ENCODE results near the gene AARS1.
"Not testable (repeated sequence)": the region's sequence is repeated elsewhere in the genome, so short reads cannot be mapped to it uniquely, and the experiment has no call there.

Gene AARS1

GRCh38 chr16:70223971-70224513 is 65.3 kb downstream of the AARS1 start:
- not testable (repeated sequence) for DNase-seq (ENCODE audit: low spot score); H3K4me3 ChIP-seq; H3K27ac ChIP-seq

GRCh38 chr16:70223216-70223615 is 66.1 kb downstream of the AARS1 start:
- not testable (repeated sequence) for H3K4me3 ChIP-seq; H3K27ac ChIP-seq; DNase-seq (ENCODE audit: low spot score)

GRCh38 chr16:70222574-70222973 is 66.7 kb downstream of the AARS1 start:
- not testable (repeated sequence) for H3K4me3 ChIP-seq; H3K27ac ChIP-seq; DNase-seq (ENCODE audit: low spot score)

DNA sequence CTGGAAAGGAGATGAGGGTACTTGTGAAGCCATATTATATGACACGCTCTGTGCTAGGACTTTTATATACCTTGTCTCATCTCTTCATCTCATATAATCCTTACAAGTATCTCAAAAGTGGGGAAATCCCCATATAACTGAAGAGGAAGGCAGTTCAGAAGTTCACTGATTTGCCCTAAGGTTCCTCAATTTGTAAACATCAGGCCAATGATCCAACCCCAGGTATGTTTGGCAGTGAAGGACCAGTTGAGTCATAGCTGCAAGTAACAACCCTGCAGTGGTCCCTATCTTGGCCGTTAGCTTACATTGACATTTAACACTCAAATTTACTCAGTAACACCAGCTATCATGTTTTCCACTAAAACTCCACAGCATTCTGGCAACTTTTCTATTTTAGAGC is 70.7 kb downstream of the AARS1 start:
- not testable (repeated sequence) for DNase-seq (ENCODE audit: low spot score); H3K4me3 ChIP-seq; H3K27ac ChIP-seq

- H3K4me3 ChIP-seq; H3K27ac ChIP-seq; DNase-seq (ENCODE audit: low spot score): not testable (repeated sequence)
Measured at GRCh38 chr16:70206382-70206781, 82.9 kb downstream of the AARS1 start.

- H3K27ac ChIP-seq; DNase-seq (ENCODE audit: low spot score); H3K4me3 ChIP-seq: not testable (repeated sequence)
Measured at GRCh38 chr16:70204668-70205405, 84.5 kb downstream of the AARS1 start.

GRCh38 chr16:70204010-70204409 is 85.3 kb downstream of the AARS1 start:
- not testable (repeated sequence) for H3K27ac ChIP-seq; DNase-seq (ENCODE audit: low spot score); H3K4me3 ChIP-seq

DNA sequence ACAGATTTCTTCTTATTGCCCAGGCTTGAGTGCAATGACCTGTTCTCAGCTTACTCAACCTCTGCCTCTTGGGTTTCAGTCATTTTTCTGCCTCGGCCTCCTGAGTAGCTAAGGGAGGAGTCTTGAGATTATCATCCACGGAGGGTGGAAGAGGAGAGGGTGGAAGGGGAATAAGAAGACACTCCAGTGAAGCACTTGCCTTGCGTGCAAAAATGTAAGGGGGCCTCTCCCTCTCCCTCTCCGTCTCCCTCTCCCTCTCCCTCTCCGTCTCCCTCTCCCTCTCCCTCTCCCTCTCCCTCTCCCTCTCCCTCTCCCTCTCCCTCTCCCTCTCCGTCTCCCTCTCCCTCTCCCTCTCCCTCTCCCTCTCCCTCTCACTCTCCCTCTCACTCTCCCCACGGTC is 85.8 kb downstream of the AARS1 start:
- not testable (repeated sequence) for H3K4me3 ChIP-seq; H3K27ac ChIP-seq; DNase-seq (ENCODE audit: low spot score)

Measured in coronary artery (tissue), 2 donors.